HepG2 (cell line): ENCODE data around the gene WDR83. TPM values are rescaled to one million over a fixed set of nuclear protein-coding genes. Genes with fewer than 3 reads are reported as not detected.

ENCODE experiments used
- BORCS8-MEF2B ChIP-seq: sonication (generic); formaldehyde crosslinking; IDR thresholded peaks from 2 replicates; pipeline ENCODE4 v1.8.0; 2022; ENCODE audit warnings: mild to moderate bottlenecking, missing genetic modification reagents
- DMAP1 ChIP-seq: IDR thresholded peaks from 2 replicates; pipeline ENCODE4 v1.6.1; 2016
- GPBP1L1 ChIP-seq: sonication (generic); formaldehyde crosslinking; IDR thresholded peaks from 2 replicates; pipeline ENCODE4 v1.5.0; 2020; ENCODE audit warnings: mild to moderate bottlenecking, missing genetic modification reagents
- HNF4A ChIP-seq: sonication (generic); formaldehyde crosslinking; IDR thresholded peaks from 2 replicates; pipeline ENCODE4 v1.4.0; 2020; ENCODE audit warnings: missing genetic modification reagents
- KDM4B ChIP-seq: sonication (generic); formaldehyde crosslinking; IDR thresholded peaks from 2 replicates; pipeline ENCODE4 v1.4.0; 2020; ENCODE audit warnings: missing genetic modification reagents
- MYC ChIP-seq: sonication (generic); formaldehyde crosslinking; IDR thresholded peaks from 2 replicates; pipeline ENCODE4 v1.9.0; 2021; ENCODE audit warnings: missing genetic modification reagents, borderline replicate concordance
- NFATC3 ChIP-seq: sonication (generic); formaldehyde crosslinking; IDR thresholded peaks from 2 replicates; pipeline ENCODE4 v1.5.1; 2020; ENCODE audit warnings: mild to moderate bottlenecking, missing genetic modification reagents
- RNF219 ChIP-seq: sonication (generic); formaldehyde crosslinking; IDR thresholded peaks from 2 replicates; pipeline ENCODE4 v1.5.0; 2020; ENCODE audit warnings: mild to moderate bottlenecking, missing genetic modification reagents
- TEAD2 ChIP-seq: sonication (generic); formaldehyde crosslinking; IDR thresholded peaks from 2 replicates; pipeline ENCODE4 v1.9.0; 2021; ENCODE audit warnings: missing genetic modification reagents
- ZBTB49 ChIP-seq: sonication (generic); formaldehyde crosslinking; IDR thresholded peaks from 2 replicates; pipeline ENCODE4 v1.4.0; 2020; ENCODE audit warnings: missing genetic modification reagents, borderline replicate concordance
- ZNF136 ChIP-seq: sonication (generic); formaldehyde crosslinking; IDR thresholded peaks from 2 replicates; pipeline ENCODE4 v1.8.1; 2022; ENCODE audit warnings: low read depth, mild to moderate bottlenecking, moderate library complexity, missing genetic modification reagents
- ZNF460 ChIP-seq: sonication (generic); formaldehyde crosslinking; IDR thresholded peaks from 2 replicates; pipeline ENCODE4 v1.5.1; 2020; ENCODE audit warnings: missing genetic modification reagents, mild to moderate bottlenecking, borderline replicate concordance
- ZNF546 ChIP-seq: sonication (generic); formaldehyde crosslinking; conservative IDR thresholded peaks from 2 replicates; pipeline ENCODE4 v1.8.1; 2023; ENCODE audit warnings: mild to moderate bottlenecking, missing genetic modification reagents
- ZNF569 ChIP-seq: sonication (generic); formaldehyde crosslinking; IDR thresholded peaks from 2 replicates; pipeline ENCODE4 v1.5.0; 2020; ENCODE audit warnings: mild to moderate bottlenecking, missing genetic modification reagents, moderate library complexity, borderline replicate concordance
- polyA plus RNA-seq, 8 experiments: library from polyadenylated mRNA; depleted of rRNA in 3 of 8; stranded (reverse) in 7 of 8; unstranded in 1 of 8; fragments of >200 nt; fragmentation: Illumina TruSeq in 4 of 8; extraction: Trizol in 4 of 8; gene quantifications; 2 replicates each; pipeline versions ENCODE4 v1.2.1 to v1.2.3, GENCODE V29; 2011 to 2016; ENCODE audit warnings: low read depth in 4 of 8, missing spikeins in 1 of 8, mixed read lengths in 1 of 8; ENCODE audit not compliant: insufficient read depth in 1 of 8
- total RNA-seq, 5 experiments: library from RNA; depleted of rRNA; stranded (reverse); fragments of >200 nt; fragmentation: Illumina TruSeq; extraction: Trizol; gene quantifications; 2 replicates each; pipeline ENCODE4 v1.2.3, GENCODE V29; 2016; ENCODE audit warnings: low read depth in 1 of 5
- TF ChIP-seq, protein P1 (sequence below): IDR thresholded peaks from 2 replicates; pipeline ENCODE4 v1.6.1; 2016
- TF ChIP-seq, protein P2 (sequence below): sonication (generic); formaldehyde crosslinking; IDR thresholded peaks from 2 replicates; pipeline ENCODE4 v1.5.1; 2020; ENCODE audit warnings: missing genetic modification reagents, mild to moderate bottlenecking, borderline replicate concordance
- TF ChIP-seq, protein P3 (sequence below): sonication (generic); formaldehyde crosslinking; conservative IDR thresholded peaks from 2 replicates; pipeline ENCODE4 v1.4.0; 2020; ENCODE audit warnings: mild to moderate bottlenecking, missing genetic modification reagents, moderate library complexity

The WDR83 gene
- total and polyA plus RNA-seq, 2 of the 13 experiments (the other 11 are each of a cell fraction or from before 2014, with no cell fraction given): 4.5 to 10.7 TPM

DNA sequence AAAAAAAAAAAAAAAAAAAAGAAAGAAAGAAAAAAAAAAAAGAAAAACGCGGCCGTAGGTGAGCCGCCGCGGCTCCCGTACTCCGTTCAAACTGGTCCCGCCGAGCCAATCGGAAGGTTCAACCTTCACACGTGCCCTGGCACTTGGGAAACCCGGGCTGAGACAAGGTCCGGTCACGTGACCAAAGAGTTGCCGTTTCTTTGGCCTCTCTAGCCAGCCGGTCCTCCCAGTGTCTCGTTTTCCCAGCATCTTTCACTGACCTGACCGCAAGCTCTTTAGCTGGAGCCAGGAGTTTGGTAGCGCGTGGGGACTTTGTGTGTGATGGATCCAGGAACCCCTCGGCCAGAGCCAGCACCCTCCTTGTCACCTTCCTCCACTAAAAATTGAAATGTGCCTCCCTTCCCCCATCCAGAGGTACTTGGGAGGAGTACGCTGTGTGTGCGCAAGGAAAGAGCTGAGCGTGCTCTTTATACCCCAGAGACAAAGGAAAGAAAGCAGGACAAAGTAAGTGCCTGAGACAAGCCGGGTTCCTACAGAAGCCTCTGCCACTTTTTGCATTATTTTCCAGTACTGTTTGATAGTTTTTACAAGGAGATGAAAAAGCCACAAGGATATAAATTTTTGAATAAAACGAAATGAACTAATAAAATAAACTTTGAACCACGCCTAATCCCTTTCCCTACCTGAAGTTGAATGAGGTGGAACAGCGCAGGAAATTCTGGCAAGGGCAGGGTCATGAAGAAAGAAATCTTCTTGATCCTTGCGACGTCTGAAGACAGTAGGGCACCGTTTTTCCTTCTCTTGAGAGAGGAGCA lies 56.2 kb downstream of the WDR83 start (continued):
- TF ChIP-seq ZNF546 (no peak), ZNF136 (CRISPR knock-in tag) (no peak), RNF219 (CRISPR knock-in tag) (no peak), BORCS8-MEF2B (CRISPR knock-in tag) (no peak; the same call in 1 of the 2 replicates), NFATC3 (CRISPR knock-in tag) (no peak), ZNF569 (no peak), ZBTB49 (no peak), KDM4B (CRISPR knock-in tag) (0 out of 2 replicates have a peak, but pooled peaks have one; percentile 19), TEAD2 (no peak), MYC (CRISPR knock-in tag) (peak; percentile 81), ZNF460 (CRISPR knock-in tag) (no peak), GPBP1L1 (no peak), DMAP1 (peak; percentile 68), HNF4A (CRISPR knock-in tag) (peak; percentile 17; the same call in 1 of the 2 replicates)
- TF ChIP-seq, protein P1, sequence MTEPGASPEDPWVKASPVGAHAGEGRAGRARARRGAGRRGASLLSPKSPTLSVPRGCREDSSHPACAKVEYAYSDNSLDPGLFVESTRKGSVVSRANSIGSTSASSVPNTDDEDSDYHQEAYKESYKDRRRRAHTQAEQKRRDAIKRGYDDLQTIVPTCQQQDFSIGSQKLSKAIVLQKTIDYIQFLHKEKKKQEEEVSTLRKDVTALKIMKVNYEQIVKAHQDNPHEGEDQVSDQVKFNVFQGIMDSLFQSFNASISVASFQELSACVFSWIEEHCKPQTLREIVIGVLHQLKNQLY (CRISPR knock-in tag): peak; percentile 83; the same call in 1 of the 2 replicates
- TF ChIP-seq, protein P2, sequence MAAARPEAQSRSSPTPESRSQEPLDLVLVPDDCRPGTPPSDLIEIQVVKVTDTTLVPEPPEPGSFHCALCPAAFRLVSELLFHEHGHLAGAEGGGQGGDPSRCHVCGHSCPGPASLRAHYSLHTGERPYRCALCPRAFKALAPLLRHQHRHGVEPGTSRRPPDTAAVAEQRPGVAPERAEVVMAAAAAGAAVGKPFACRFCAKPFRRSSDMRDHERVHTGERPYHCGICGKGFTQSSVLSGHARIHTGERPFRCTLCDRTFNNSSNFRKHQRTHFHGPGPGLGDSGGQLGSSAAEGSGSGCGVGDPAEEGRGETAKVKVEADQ: 0 out of 2 replicates have a peak, but pooled peaks have one; percentile 41
- TF ChIP-seq, protein P3, sequence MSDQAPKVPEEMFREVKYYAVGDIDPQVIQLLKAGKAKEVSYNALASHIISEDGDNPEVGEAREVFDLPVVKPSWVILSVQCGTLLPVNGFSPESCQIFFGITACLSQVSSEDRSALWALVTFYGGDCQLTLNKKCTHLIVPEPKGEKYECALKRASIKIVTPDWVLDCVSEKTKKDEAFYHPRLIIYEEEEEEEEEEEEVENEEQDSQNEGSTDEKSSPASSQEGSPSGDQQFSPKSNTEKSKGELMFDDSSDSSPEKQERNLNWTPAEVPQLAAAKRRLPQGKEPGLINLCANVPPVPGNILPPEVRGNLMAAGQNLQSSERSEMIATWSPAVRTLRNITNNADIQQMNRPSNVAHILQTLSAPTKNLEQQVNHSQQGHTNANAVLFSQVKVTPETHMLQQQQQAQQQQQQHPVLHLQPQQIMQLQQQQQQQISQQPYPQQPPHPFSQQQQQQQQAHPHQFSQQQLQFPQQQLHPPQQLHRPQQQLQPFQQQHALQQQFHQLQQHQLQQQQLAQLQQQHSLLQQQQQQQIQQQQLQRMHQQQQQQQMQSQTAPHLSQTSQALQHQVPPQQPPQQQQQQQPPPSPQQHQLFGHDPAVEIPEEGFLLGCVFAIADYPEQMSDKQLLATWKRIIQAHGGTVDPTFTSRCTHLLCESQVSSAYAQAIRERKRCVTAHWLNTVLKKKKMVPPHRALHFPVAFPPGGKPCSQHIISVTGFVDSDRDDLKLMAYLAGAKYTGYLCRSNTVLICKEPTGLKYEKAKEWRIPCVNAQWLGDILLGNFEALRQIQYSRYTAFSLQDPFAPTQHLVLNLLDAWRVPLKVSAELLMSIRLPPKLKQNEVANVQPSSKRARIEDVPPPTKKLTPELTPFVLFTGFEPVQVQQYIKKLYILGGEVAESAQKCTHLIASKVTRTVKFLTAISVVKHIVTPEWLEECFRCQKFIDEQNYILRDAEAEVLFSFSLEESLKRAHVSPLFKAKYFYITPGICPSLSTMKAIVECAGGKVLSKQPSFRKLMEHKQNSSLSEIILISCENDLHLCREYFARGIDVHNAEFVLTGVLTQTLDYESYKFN (CRISPR knock-in tag): peak; percentile 36; the same call in 1 of the 2 replicates
